HG02938 (cell line): ENCODE results near the gene PROSER3.
A peak's percentile ranks its signal among the peaks of the same experiment; 100 is the strongest.

Source experiments
- ATAC-seq: cut with Tn5 transposase; IDR thresholded peaks from one replicate; pipeline ENCODE4 v1.9.1; 2021; ENCODE audit warnings: mild to moderate bottlenecking, moderate library complexity; ENCODE audit not compliant: unreplicated experiment

The PROSER3 gene

DNA sequence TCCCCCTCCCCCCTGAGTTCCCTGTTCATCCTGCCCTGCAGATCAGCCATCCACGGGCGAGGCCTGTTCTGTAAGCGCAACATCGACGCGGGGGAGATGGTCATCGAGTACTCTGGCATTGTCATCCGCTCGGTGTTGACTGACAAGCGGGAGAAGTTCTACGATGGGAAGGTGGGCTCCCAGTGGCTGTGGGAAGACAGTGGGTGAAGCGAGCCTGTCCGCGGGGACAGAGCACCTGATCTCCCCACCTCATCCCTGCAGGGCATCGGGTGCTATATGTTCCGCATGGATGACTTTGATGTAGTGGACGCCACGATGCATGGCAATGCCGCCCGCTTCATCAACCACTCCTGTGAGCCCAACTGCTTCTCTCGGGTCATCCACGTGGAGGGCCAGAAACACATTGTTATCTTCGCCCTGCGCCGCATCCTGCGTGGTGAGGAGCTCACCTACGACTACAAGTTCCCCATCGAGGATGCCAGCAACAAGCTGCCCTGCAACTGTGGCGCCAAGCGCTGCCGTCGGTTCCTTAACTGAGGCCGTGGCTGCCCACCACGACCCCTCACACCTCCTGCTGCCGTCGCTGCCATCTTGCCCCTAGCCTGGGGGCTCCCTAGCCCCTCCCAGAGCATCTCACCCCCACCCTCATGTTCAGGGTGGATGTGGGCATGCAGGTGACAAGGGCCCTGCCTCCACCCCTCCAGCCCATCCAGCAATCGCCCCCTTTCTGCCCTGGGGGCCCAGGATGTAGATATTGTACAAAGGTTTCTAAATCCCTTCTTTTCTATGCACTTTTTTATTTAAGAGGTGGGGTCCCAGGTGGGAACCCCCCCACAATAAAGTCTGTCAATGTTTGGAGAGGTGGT, 19.7 kb upstream of the PROSER3 start:
- no peak for ATAC-seq

DNA sequence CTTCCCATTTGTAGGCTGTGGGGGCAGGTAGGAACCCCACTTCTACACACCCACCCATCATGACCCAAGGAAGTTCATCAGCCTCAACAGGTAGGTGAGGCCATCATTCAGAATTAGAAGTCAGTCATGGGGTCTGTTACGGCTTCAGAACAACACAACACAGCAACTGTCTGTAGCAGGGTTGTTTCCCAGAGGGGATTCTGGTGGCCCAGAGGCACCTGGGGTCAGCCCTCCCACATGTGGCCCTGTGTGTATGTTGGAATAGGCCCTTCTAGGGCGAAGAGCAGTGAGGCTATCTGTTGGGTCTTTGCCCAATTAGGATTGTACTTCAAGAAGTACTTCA, 19.1 kb upstream of the PROSER3 start:
- no peak for ATAC-seq

- ATAC-seq = no peak
Observed at GRCh38 chr19:35739275-35740107, 18.5 kb upstream of the PROSER3 start.

GRCh38 chr19:35740108-35740422, 17.9 kb upstream of the PROSER3 start:
- peak; percentile 10 for ATAC-seq

DNA sequence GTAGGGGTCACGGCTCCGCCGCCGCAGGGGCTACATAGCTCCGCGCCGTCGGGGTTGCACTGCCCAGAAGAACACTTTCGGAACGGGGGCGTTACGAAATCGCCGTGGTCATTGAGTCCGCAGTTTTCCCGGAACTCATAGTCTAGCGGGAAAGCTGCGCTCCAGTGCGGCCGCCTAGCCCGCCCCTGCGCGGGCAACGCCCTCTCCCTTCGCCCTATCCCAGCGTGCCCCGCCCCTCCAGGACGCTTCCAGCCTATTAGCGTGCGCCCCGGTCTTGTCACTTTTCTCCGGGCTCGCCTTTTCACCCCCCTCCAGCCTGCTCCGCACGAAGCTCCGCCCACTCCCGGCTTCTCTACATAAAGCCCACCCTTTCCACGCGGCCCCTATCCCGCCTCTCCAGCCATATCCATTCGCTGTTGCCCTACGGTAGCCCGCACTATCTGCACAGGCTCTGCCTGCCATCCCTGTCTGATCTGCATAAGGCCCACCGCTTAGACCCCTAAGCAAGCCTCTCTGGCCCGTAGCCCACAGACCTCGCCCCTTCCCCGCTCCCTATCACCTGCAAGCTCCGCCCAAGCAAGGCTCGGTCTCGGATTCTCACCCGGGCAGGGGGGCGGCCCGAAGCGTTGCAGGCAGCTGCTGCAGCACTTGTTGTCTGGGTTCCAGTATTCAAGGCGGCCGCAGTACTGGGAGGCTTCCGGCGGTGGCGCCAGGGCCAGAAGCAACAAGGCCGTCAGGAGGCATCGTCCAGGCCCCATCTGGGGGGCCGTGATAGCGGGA, 17.4 kb upstream of the PROSER3 start:
- peak; percentile 46 for ATAC-seq

DNA sequence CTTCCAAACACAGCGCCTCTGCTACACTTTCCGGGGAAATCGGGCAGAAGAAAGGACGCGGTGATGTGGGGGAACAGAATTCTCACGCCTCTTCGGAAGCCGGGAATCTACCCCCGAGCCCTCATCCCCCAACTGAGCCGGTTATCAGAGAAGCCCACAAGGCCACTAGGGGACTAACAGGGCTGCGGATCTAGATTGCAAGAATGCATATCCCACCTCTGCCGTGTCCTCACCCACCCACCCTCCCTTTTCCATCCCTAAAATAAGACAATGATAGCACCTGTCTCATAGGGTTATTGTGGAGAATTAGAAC, 16.8 kb upstream of the PROSER3 start:
- ATAC-seq = no peak

GRCh38 chr19:35742121-35742724, 15.8 kb upstream of the PROSER3 start, which contains the start of gene IGFLR1:
TSS of gene IGFLR1 (minus strand) at chr19:35742452. CDS start at chr19:35741180, 1,272 bp downstream.
- no peak for ATAC-seq

DNA sequence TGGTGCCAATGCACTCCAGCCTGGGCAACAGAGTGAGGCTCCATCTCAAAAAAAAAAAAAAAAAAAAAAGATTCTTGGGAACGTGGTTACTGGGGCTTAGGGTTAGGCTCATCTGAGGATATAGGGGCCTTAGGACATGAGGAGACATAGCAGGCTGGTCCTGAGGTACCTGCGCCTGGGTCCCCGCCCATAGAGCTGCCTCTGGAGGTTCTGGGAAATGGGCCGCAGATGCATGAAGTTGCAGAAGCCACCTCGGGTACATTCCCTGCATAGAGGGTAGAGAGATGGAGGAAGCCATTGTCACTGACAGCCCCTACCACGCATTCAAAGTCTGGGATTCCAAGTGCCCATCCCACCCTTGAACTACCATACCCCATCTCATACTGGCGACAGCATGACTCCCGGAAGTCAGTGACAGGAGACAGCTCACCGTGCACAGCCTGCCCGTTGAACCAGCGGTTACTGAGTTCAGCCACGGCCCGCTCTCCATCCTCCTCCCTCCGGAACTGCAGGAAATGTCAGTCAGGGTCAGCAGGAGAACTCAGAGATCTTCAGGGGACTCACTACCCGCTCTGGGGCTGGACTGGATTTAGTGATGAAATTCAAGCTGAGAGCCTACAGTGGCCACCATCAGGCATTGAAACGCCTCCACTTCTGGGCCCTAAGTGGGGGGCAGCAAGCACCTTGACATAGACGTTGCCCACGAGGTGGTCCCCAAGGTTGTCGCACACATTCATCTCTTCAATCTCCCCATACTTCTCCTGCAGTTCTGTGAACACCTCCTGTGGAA, 14.1 kb upstream of the PROSER3 start:
- no peak for ATAC-seq

GRCh38 chr19:35744430-35745327, 13.3 kb upstream of the PROSER3 start:
- peak; percentile 31 for ATAC-seq

DNA sequence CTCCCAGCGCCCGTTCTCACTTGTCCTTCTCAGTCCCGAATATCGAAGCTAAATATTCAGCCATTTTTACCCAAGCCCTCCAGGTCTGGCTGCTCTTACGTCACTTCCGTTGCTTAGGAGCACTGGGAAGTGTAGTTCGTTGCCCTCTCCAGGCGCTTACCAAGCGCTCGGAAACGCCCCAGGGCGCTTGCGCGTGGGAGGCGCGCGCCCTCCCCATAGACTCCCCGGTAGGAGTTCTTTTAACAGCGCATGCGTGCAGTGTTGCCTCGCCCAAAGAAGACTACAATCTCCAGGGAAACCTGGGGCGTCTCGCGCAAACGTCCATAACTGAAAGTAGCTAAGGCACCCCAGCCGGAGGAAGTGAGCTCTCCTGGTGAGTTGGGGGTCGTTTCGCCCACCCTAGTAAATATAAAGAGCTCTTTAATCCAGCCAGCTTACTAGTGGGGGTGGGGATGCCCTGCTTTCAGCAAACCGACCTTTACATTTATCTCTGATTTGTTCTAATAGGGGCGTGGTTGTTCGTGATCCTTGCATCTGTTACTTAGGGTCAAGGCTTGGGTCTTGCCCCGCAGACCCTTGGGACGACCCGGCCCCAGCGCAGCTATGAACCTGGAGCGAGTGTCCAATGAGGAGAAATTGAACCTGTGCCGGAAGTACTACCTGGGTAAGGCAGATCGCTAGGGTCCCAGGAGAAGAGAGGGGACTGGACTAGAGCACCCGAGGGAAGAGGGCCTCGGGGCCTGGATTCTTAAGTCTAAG, 12.5 kb upstream of the PROSER3 start, which contains the start of the genes PSENEN and U2AF1L4:
PSENEN (plus strand) TSS at position 324 of the 759 bp plus-strand sequence; CDS start at position 604, 280 bp downstream.
U2AF1L4 (minus strand) TSS at position 91 of the 759 bp plus-strand sequence; CDS start at position 64, 27 bp downstream.
- ATAC-seq = peak; percentile 33

DNA sequence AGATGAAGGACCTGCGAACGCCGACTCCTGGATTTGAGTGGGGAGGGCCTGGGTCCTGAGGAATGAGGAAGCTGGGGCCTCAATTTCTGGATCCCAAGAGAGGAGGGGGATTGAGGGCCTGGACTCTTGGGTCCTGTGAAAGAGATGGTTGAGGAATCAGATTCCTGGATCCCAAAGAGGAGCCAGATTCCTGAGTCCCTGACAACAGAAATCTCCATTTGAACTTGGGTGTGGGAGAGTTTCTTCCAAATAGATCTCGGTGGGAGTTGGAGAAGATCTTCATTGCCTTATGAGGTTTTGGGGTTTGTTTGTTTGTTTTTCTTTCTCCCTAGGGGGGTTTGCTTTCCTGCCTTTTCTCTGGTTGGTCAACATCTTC, 11.9 kb upstream of the PROSER3 start:
- no peak for ATAC-seq

- ATAC-seq = no peak
Observed at GRCh38 chr19:35746531-35746930, 11.4 kb upstream of the PROSER3 start.

DNA sequence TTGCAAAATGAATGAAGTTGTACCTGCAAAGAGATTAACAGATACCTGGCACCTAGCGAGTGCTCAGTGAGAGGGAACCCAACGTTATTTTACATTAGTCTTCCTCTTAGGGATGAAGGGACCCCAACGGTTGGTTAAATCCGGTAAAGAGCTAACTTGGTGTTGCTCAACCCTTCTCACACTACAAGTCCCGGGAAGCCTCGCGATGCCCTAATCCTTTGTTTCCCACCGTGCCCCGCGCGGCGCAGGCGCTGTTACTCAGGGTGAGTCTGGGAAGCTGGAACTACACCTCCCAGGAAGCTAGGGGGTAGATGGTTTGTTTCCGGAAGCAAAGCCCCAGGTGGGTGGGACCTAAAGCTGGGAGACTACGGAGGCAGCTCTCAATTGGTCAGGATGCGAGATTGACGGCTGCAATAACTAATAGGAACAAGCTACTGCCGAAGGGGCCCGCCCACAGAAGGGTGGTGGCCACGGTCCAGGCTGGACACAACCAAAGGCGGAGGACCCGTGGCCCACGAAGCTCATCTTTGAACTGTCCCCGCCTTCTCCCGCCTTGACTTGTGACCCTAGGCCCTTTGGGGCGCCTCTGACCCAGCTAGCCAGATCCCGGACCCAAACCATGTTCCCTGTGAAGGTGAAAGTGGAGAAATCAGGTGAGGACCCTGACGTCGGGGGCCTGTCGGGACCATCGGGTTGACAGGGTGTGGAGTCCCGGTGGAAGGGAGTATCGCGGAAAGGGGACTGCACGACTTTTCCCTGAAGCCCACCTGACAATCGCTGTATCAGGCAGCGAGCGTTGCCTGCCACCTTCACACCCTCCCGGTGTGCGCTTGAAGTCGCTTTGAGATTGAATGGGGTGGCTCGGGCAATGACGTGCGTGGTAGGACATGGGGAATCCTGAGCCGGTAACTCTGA, 9.6 kb upstream of the PROSER3 start, which contains the start of gene LIN37:
LIN37 (plus strand) TSS at position 471 of the 915 bp plus-strand sequence; CDS start at position 620, 149 bp downstream.
- peak; percentile 77 for ATAC-seq

DNA sequence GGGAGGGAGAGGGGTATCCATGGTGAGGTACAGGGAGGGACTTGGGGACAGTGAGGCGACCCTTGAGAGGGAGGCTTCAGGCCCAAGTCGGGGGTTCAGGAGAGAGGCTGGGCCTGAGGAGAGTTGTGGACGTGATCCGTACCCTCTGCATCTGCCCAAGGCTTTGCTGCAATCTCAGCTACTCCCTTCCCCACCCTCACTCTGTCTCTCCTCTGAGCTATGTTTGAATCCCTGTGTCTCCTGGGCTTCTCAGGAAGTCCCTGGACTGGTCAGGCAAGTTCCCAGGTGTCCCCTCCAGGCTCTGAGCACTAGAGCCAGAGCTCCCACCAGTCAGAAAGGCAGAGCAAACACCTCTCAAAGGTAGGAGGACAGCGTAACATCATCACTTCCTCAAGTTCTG, 7.8 kb upstream of the PROSER3 start:
- no peak for ATAC-seq

GRCh38 chr19:35751839-35752745, 5.9 kb upstream of the PROSER3 start:
- no peak for ATAC-seq

DNA sequence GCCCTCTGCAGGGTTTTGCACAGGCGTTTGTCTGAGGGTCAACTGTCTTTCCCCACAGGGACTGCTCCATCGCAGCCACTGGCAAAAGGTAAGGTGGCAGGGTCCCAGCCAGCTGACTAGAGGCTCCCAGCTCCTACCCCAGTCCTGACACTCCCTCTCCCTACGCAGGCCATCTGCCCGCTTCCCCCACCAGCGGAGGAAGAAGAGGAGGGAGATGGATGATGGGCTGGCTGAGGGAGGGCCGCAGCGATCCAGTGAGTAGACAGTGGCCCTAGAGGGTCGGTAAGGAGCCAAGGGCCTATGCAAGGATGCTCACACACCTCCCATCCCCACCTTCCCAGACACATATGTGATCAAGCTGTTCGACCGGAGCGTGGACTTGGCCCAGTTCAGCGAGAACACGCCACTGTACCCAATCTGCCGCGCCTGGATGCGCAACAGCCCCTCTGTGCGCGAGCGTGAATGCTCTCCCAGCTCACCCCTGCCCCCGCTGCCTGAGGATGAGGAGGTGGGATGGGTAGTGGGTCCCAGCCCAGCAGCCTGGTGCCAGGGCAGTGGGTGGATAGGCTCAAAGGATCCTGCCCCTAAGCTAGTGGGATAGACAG, 5.1 kb upstream of the PROSER3 start:
- ATAC-seq = no peak
